ENCODE measurements around the gene SLC9A9.

Gene SLC9A9

GRCh38 chr3:143358155-143358792 lies 490.0 kb downstream of the SLC9A9 start:
- ChIA-PET POLR2A (no interaction called here), CTCF (interaction anchor here (1.6 kb wide), 1 partner anchor 11 kb away, joined by 3 read pairs; no protein-coding TSS in a partner anchor)
- TF ChIP-seq CTCF (IDR thresholded peaks at IDR 0.05; ENCODE audit: control extremely low read depth, extremely low read depth, low read depth, missing control alignments): no peak
- DNase-seq (ENCODE audit: extremely low spot score): no peak

- no peak for DNase-seq (ENCODE audit: extremely low spot score)
- CTCF ChIA-PET: interaction anchor here (1.2 to 2.7 kb wide), 2 partner anchors 9 to 11 kb away, joined by 3 to 6 read pairs; no protein-coding TSS in a partner anchor
- POLR2A ChIA-PET: no interaction called here
- no peak for TF ChIP-seq CTCF (IDR thresholded peaks at IDR 0.05; ENCODE audit: control extremely low read depth, extremely low read depth, low read depth, missing control alignments)
Observed at GRCh38 chr3:143357700-143358099, 490.6 kb downstream of the SLC9A9 start.

- ChIA-PET CTCF (interaction anchor here (1.0 to 2.7 kb wide), 3 partner anchors 8 to 45 kb away, joined by 3 to 6 read pairs (median 3); no protein-coding TSS in a partner anchor), POLR2A (no interaction called here)
- DNase-seq (ENCODE audit: extremely low spot score): no peak
- no peak for TF ChIP-seq CTCF (IDR thresholded peaks at IDR 0.05; ENCODE audit: control extremely low read depth, extremely low read depth, low read depth, missing control alignments)
Observed at GRCh38 chr3:143356839-143357238, 491.4 kb downstream of the SLC9A9 start.

GRCh38 chr3:143354342-143354741 lies 493.9 kb downstream of the SLC9A9 start:
- CTCF ChIA-PET: interaction anchor here (1.2 to 4.1 kb wide), 3 partner anchors 8 to 234 kb away, joined by 3 to 12 read pairs (median 3); no protein-coding TSS in a partner anchor
- POLR2A ChIA-PET: no interaction called here
- DNase-seq (ENCODE audit: extremely low spot score): no peak
- TF ChIP-seq CTCF (IDR thresholded peaks at IDR 0.05; ENCODE audit: control extremely low read depth, extremely low read depth, low read depth, missing control alignments): no peak

GRCh38 chr3:143352850-143353550 lies 495.3 kb downstream of the SLC9A9 start:
- TF ChIP-seq CTCF (IDR thresholded peaks at IDR 0.05; ENCODE audit: control extremely low read depth, extremely low read depth, low read depth, missing control alignments): no peak
- POLR2A ChIA-PET: no interaction called here
- DNase-seq (ENCODE audit: extremely low spot score): no peak
- CTCF ChIA-PET: interaction anchor here (1.2 to 4.1 kb wide), 6 partner anchors 9 to 232 kb away, joined by 3 to 12 read pairs (median 4); no protein-coding TSS in a partner anchor

- ChIA-PET CTCF (interaction anchor here (1.3 to 4.1 kb wide), 4 partner anchors 7 to 11 kb away, joined by 3 to 12 read pairs (median 4); no protein-coding TSS in a partner anchor), POLR2A (no interaction called here)
- TF ChIP-seq CTCF (IDR thresholded peaks at IDR 0.05; ENCODE audit: control extremely low read depth, extremely low read depth, low read depth, missing control alignments): no peak
- DNase-seq (ENCODE audit: extremely low spot score): no peak
Observed at GRCh38 chr3:143351895-143352608, 496.2 kb downstream of the SLC9A9 start.
